Stimulated activated CD8-positive, alpha-beta memory T cell treated with anti-CD3 and anti-CD28 coated beads, Interleukin-4, amount 100 ng/mL, for 24 hours (primary cell): ENCODE results near the gene HRCT1.
"Not testable (repeated sequence)": the region's sequence is repeated elsewhere in the genome, so short reads cannot be mapped to it uniquely, and the experiment has no call there.

Source experiments
- DNase-seq: peaks from one replicate; pipeline ENCODE4 v3.0.0-alpha.2; 2020; ENCODE audit warnings: low read depth

The HRCT1 gene

GRCh38 chr9:35896570-35896969 is 9.4 kb upstream of the HRCT1 start:
- no peak for DNase-seq

- DNase-seq, result not testable (repeated sequence)
Measured at GRCh38 chr9:35897376-35898099, 8.5 kb upstream of the HRCT1 start.

GRCh38 chr9:35898337-35898736 is 7.7 kb upstream of the HRCT1 start:
- DNase-seq, result no peak

GRCh38 chr9:35899021-35899420 is 7.0 kb upstream of the HRCT1 start:
- no peak for DNase-seq

GRCh38 chr9:35903049-35903448 is 3.0 kb upstream of the HRCT1 start:
- no peak for DNase-seq

GRCh38 chr9:35904338-35904737 is 1.7 kb upstream of the HRCT1 start:
- no peak for DNase-seq

GRCh38 chr9:35905051-35905781 is 786 bp upstream of the HRCT1 start:
- no peak for DNase-seq

GRCh38 chr9:35906923-35907699 is 1.1 kb downstream of the HRCT1 start:
- DNase-seq, result no peak

GRCh38 chr9:35907711-35908503 is 1.9 kb downstream of the HRCT1 start:
- DNase-seq, result no peak

GRCh38 chr9:35908504-35909125 is 2.6 kb downstream of the HRCT1 start:
- no peak for DNase-seq

- no peak for DNase-seq
Measured at GRCh38 chr9:35909274-35909673, 3.3 kb downstream of the HRCT1 start, which contains the start of gene SPAAR. TSS of gene SPAAR (plus strand) at chr9:35909490. CDS start at chr9:35910464, 974 bp downstream.

- no peak for DNase-seq
Measured at GRCh38 chr9:35909687-35910612, 3.9 kb downstream of the HRCT1 start.

- no peak for DNase-seq
Measured at GRCh38 chr9:35910613-35911359, 4.8 kb downstream of the HRCT1 start.

- no peak for DNase-seq
Measured at GRCh38 chr9:35911690-35912089, 5.7 kb downstream of the HRCT1 start.

- DNase-seq, result no peak
Measured at GRCh38 chr9:35912791-35913400, 6.9 kb downstream of the HRCT1 start.

- DNase-seq, result not testable (repeated sequence)
Measured at GRCh38 chr9:35913429-35913828, 7.4 kb downstream of the HRCT1 start.

GRCh38 chr9:35914301-35914807 is 8.4 kb downstream of the HRCT1 start:
- DNase-seq, result no peak

GRCh38 chr9:35915681-35916294 is 9.8 kb downstream of the HRCT1 start:
- DNase-seq, result no peak
